GDM1 (cell line): ENCODE measurements around the gene SFT2D3.

Source experiments
- DNase-seq: peaks from one replicate; lab custom pipeline; 2025; lab: John Stamatoyannopoulos, UW

Gene SFT2D3

DNA sequence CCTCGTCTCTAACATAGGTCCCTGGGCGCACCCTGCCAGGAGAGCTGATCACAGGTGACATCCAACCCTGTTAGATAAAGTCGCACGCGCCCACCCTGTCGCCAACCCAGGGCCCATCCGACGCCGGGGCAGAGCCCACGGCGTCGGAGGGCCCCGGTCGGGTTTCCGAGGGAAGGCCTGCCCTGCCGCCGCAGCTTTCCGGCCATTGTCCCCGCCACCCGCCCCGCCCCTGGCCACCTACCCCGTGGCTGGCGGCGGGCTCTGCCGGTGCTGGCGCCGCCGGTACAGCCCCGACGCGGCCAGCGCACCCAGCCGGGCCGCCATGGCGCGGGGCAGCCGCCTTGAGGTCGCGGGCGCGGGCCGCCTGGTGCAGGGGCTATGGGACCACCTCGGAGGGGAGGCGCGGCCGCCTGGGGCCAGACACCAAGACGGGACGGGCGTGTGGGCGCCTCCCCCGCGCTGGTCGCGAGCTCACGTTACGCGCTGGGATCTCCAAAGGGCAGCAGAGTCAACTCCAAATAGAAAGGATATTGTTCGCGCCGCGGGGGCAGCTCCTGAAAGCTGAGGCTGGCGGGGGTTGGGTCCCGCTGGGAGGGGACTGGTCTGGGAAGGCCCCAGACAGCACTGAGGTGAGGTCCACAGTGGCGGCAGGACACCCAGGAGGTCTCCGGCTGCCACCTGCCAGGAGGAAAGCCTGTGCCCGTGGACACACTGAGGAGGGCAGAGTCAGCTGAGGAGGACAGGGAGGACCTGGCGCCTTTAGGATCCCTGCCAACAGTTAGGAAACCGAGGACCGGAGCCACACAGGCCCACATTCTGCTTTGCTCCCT is 37.0 kb upstream of the SFT2D3 start:
- DNase-seq = no peak

- no peak for DNase-seq
These were observed 36.4 kb upstream of the SFT2D3 start for GRCh38 chr2:127664895-127665225.

DNA sequence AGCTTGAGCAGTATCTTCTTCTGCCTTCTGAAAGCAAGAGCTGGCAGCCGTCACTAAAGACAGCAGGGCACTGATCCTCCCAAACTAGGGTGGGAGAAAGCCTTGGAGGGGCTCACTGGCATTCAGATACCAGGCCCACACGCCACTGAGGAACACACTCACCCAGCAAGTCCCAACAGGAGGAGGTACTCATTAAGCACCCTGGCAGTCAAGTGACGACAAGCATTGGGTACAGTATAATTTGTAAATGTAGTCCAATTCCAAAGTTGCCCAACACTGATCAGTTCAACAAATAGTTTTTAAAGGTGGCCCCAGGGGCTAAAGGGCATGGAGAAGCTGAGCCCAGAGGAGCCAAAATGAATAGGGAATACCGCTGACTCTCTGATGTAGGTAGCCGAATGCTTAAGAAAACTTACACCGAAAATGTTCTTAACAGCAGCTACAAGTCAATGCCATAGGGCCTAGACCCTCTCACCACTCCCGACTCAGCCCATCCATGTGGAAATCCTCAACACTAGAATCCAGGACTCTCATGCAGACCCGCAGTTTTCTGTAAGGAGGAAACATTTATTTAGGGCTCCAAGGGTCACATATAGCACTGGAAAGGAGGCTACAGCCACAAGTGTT is 35.9 kb upstream of the SFT2D3 start:
- no peak for DNase-seq

- DNase-seq = no peak
These were observed 32.2 kb upstream of the SFT2D3 start for GRCh38 chr2:127669056-127669455.

- no peak for DNase-seq
These were observed 31.0 kb upstream of the SFT2D3 start for GRCh38 chr2:127670055-127670956.

- DNase-seq = no peak
These were observed 30.4 kb upstream of the SFT2D3 start for GRCh38 chr2:127670957-127671290.

- no peak for DNase-seq
These were observed 29.6 kb upstream of the SFT2D3 start for GRCh38 chr2:127671557-127672302.

- DNase-seq = no peak
These were observed 28.7 kb upstream of the SFT2D3 start for GRCh38 chr2:127672341-127673224.

- no peak for DNase-seq
These were observed 27.8 kb upstream of the SFT2D3 start for GRCh38 chr2:127673291-127674069.

GRCh38 chr2:127674241-127675209 is 26.8 kb upstream of the SFT2D3 start:
- DNase-seq = no peak

DNA sequence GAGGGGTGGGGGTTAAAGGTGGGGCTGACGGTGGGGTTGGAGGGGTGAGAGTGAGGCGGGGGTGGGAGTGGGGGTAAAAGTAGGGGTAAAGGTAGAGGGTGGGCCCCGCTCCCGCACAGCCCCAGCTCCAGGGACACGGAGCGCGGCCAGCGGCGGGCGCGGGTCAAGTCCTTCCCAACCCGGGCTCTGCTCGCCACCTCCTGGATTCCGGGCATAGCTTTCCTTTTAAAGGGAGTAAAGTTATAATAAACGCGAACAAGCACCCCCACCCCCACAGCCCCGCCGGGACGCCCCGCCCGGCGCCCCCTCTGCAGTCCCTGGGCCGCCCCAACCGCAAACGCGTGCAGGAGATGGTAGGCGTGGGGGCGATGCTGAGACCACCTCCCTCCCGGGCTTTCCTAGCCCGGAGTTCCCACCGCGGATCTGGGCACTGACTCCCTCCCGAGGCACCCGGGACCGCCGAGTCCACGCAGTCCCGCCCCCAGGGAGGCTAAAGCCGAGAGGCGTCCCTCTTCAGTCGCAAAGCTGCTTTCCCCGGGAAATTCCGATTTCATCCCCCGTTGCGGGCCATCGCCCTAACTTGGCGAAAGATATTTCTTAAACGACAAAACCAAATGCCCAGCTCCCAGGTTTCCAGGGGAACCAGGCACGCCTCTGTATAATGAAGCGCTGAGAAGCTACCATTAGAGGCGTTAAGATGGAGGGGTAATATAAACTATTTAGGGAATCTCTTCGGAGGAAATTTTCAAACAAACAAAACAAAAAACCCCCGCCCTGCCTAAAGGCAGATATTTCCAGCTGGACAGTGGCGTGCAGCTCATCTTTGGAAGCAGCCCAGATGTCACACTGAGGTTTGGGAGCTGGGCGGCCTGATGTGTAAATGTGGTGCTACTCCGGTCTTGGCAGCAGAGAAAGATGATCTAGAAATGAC is 25.7 kb upstream of the SFT2D3 start, which contains the start of gene LIMS2:
TSS of gene LIMS2 (minus strand) at position 200 of the 931 bp plus-strand sequence. CDS start 506 bp downstream, outside the sequence.
- no peak for DNase-seq

DNA sequence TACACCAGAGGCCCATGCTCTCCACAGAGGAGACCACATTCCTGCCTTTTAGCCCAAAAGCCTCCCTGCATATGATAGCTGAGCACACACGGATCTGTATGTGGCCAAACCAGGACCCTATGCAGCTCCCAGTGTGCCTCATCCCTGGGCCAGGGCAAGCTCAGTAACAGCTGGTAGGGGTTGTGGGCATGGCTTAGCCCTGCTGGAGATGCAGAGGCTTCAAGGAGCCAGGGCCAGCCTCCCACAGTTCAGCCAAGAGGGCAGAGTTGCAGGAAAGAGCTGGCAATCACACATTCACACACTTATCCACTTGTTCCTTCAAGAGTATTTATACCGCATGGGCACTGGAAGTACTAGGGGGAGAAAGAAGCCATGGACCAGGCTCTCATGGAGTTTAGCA is 24.4 kb upstream of the SFT2D3 start:
- no peak for DNase-seq

- no peak for DNase-seq
These were observed 22.8 kb upstream of the SFT2D3 start for GRCh38 chr2:127678531-127678930.

DNA sequence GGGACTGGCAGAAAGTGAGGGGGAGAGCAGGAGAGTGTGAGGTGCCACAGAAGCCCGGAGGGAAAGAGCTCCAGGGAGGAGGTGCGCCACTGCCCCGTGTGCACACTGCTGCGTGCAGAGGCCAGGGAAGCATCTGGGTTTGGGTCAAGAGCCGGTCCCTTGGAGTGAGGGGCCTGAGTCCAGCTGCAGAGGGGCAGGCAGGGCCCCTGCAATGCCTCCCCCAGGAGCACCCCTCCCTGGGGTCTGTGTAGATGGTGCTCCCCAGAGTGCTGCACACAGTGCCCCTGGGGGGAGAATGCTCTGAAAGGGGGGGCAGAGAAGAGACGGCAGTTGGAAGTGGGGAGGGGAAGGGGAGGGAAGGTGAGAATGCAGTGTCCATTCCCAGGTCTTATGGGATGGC is 22.3 kb upstream of the SFT2D3 start:
- DNase-seq = no peak

DNA sequence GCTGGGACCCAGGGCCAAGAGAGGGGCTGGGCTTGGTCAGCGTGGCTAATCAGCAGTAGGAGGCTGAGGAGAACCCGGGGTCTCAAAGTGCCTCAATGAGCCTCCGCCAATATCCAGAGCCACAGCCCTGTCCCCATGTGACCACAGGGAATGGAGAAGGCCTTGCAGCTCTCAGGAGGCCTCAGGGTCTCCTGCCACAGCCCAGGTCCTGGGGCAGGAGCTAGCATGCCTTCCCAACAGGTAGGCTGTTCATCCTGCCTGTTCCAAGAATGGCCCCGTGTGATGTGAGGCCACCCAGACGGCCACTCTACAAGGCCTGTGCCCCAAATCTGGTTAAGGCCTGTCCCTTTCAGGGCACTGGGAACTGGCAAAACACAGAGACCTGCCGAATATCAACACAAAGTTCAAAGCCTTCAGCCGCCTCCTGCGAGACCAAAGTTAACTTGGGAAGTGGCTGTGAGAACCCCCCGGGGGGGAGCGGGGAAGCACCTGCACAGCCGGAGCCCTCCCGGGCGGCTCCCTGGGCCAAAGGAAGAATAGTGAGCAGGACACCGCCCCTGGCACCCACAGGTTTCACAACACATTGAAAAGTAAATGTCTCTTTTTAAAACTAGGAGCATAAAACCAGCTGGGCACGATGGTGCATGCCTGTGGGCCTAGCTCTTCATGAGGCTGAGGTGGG is 21.5 kb upstream of the SFT2D3 start:
- no peak for DNase-seq

GRCh38 chr2:127680706-127681287 is 20.5 kb upstream of the SFT2D3 start:
- DNase-seq = no peak

DNA sequence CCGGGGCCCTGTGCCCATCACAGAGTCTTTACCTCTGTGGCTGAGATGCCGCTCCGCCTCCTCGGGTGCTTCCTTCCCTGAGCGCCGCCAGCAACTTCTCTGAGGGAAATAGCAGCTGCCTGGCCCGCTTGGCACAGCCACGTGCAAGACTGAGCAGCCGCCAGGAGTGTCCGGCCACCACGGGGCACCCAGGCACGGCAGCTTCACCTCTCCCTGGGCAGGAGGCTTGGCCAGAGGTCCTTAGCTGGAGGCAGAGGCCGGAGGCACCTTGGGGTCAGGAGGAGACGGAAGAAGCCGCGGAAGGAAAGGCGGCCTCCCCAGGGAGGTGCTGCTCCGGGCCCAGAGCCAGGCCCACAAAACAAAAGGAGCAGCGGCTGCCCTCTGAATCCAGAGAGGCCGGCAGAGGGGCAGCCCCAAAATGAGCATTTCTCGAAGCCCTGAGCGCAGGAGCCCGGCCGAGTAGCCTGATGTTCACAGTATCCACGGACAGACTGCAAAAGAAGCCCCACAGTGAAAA is 20.0 kb upstream of the SFT2D3 start:
- no peak for DNase-seq
